HepG2 (cell line): ENCODE results near the gene TMEM187. TPM values are rescaled to one million over a fixed set of nuclear protein-coding genes. Genes with fewer than 3 reads are reported as not detected.

Experiments
- KLF15 ChIP-seq: sonication (generic); formaldehyde crosslinking; IDR thresholded peaks from 2 replicates; pipeline ENCODE4 v1.8.1; 2023; ENCODE audit warnings: borderline replicate concordance, mild to moderate bottlenecking, inconsistent platforms, missing genetic modification reagents, mixed read lengths
- MIER2 ChIP-seq: IDR thresholded peaks from 2 replicates; pipeline ENCODE4 v1.6.1; 2016; ENCODE audit warnings: missing biosample characterization, missing genetic modification reagents
- MZF1 ChIP-seq: sonication (generic); formaldehyde crosslinking; IDR thresholded peaks from 2 replicates; pipeline ENCODE4 v1.8.1; 2023; ENCODE audit warnings: mild to moderate bottlenecking, missing genetic modification reagents, borderline replicate concordance
- SNRNP70 ChIP-seq: fragments of 200-400 bp; formaldehyde crosslinking; IDR thresholded peaks from 2 replicates; pipeline ENCODE4 v1.6.1; 2017; ENCODE audit warnings: mild to moderate bottlenecking, low read depth, low read length, moderate library complexity
- TBX2 ChIP-seq: sonication (generic); formaldehyde crosslinking; IDR thresholded peaks from 2 replicates; pipeline ENCODE4 v1.5.0; 2020; ENCODE audit warnings: missing genetic modification reagents, mild to moderate bottlenecking, borderline replicate concordance
- TMF1 ChIP-seq: sonication (generic); formaldehyde crosslinking; IDR thresholded peaks from 2 replicates; pipeline ENCODE4 v1.8.1; 2022; ENCODE audit warnings: low read depth, missing genetic modification reagents
- YY1 ChIP-seq: IDR thresholded peaks from 2 replicates; pipeline ENCODE4 v1.6.1; 2011; ENCODE audit warnings: low read length, low read depth, moderate library complexity, mild to moderate bottlenecking; ENCODE audit not compliant: insufficient read depth, insufficient replicate concordance
- ZNF17 ChIP-seq: sonication (generic); formaldehyde crosslinking; IDR thresholded peaks from 2 replicates; pipeline ENCODE4 v1.5.0; 2020; ENCODE audit warnings: mild to moderate bottlenecking, missing genetic modification reagents
- ZNF501 ChIP-seq: sonication (generic); formaldehyde crosslinking; IDR thresholded peaks from 2 replicates; pipeline ENCODE4 v1.5.1; 2020; ENCODE audit warnings: mild to moderate bottlenecking, moderate library complexity, missing genetic modification reagents
- polyA plus RNA-seq, 8 experiments: library from polyadenylated mRNA; depleted of rRNA in 3 of 8; stranded (reverse) in 7 of 8; unstranded in 1 of 8; fragments of >200 nt; fragmentation: Illumina TruSeq in 4 of 8; extraction: Trizol in 4 of 8; gene quantifications; 2 replicates each; pipeline versions ENCODE4 v1.2.1 to v1.2.3, GENCODE V29; 2011 to 2016; ENCODE audit warnings: low read depth in 4 of 8, missing spikeins in 1 of 8, mixed read lengths in 1 of 8; ENCODE audit not compliant: insufficient read depth in 1 of 8
- total RNA-seq, 5 experiments: library from RNA; depleted of rRNA; stranded (reverse); fragments of >200 nt; fragmentation: Illumina TruSeq; extraction: Trizol; gene quantifications; 2 replicates each; pipeline ENCODE4 v1.2.3, GENCODE V29; 2016; ENCODE audit warnings: low read depth in 1 of 5
- TF ChIP-seq, protein P1 (sequence below): fragments of 450-650 bp; IDR thresholded peaks from 2 replicates; pipeline ENCODE4 v1.6.1; 2016
- TF ChIP-seq, protein P2 (sequence below): sonication (generic); formaldehyde crosslinking; IDR thresholded peaks from 2 replicates; pipeline ENCODE4 v1.9.0; 2021; ENCODE audit warnings: missing genetic modification reagents, mild to moderate bottlenecking, borderline replicate concordance
- TF ChIP-seq, protein P3 (sequence below): sonication (generic); formaldehyde crosslinking; IDR thresholded peaks from 2 replicates; pipeline ENCODE4 v1.9.0; 2022; ENCODE audit warnings: missing genetic modification reagents, mild to moderate bottlenecking, borderline replicate concordance
- TF ChIP-seq, protein P4 (sequence below): IDR thresholded peaks from 2 replicates; pipeline ENCODE4 v1.6.1; 2016; ENCODE audit warnings: missing biosample characterization, missing genetic modification reagents, low read depth
- TF ChIP-seq, protein P5 (sequence below): sonication (generic); formaldehyde crosslinking; IDR thresholded peaks from 2 replicates; pipeline ENCODE4 v1.4.0; 2020; ENCODE audit warnings: missing genetic modification reagents
- TF ChIP-seq, protein P6 (sequence below): sonication (generic); formaldehyde crosslinking; conservative IDR thresholded peaks from 2 replicates; pipeline ENCODE4 v1.4.0; 2020; ENCODE audit warnings: mild to moderate bottlenecking, missing genetic modification reagents, moderate library complexity

Gene TMEM187
- total and polyA plus RNA-seq, 2 of the 13 experiments (the other 11 are each of a cell fraction or from before 2014, with no cell fraction given) = 2.2 to 6.2 TPM

DNA sequence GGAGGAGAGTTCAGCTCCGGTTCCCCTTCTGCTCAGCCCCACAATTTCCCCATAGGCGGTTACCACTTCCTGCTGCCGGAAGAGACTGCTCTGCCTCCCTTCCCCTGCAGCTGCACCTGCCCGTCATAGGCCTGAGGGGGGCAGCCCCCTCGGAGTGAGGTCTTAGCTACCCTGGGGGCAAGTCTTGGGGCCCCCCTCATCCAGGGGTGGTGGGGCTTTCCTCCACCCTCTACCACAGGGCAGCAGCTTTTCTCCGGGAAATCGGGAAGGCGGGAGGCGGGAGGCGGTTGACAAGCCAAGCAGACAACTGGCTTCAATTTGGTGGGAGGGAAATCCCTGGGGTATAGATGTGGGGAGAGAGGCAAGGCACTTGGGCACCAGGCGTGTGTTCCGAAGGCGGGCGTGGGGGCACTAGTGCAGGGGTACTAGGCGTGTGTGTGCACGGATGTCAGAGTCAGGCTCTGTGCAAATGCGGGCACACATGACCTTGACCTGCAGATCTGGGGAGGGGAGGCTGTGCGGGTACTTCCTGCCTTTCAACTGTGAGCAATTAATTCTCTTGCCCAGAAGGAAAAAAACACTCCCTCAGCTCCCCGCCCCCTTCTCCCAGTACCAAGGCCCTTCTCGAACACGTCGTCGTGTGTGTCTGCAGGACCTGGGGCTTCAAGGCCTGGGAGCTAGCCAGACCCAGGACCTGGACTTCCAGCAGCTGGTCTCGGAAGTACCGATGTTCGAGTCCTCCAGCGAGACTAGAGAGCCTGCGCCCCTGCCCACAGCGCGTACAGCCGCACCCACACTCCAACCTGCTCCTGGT lies 45.5 kb upstream of the TMEM187 start (continued):
- TF ChIP-seq, protein P1, sequence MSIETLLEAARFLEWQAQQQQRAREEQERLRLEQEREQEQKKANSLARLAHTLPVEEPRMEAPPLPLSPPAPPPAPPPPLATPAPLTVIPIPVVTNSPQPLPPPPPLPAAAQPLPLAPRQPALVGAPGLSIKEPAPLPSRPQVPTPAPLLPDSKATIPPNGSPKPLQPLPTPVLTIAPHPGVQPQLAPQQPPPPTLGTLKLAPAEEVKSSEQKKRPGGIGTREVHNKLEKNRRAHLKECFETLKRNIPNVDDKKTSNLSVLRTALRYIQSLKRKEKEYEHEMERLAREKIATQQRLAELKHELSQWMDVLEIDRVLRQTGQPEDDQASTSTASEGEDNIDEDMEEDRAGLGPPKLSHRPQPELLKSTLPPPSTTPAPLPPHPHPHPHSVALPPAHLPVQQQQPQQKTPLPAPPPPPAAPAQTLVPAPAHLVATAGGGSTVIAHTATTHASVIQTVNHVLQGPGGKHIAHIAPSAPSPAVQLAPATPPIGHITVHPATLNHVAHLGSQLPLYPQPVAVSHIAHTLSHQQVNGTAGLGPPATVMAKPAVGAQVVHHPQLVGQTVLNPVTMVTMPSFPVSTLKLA = no peak
- TF ChIP-seq ZNF501 (CRISPR knock-in tag) (no peak), ZNF17 (CRISPR knock-in tag) (no peak), SNRNP70 (no peak), KLF15 (no peak), TBX2 (peak; percentile 61), TMF1 (no peak), MIER2 (no peak), MZF1 (CRISPR knock-in tag) (no peak), YY1 (no peak)
- TF ChIP-seq, protein P2, sequence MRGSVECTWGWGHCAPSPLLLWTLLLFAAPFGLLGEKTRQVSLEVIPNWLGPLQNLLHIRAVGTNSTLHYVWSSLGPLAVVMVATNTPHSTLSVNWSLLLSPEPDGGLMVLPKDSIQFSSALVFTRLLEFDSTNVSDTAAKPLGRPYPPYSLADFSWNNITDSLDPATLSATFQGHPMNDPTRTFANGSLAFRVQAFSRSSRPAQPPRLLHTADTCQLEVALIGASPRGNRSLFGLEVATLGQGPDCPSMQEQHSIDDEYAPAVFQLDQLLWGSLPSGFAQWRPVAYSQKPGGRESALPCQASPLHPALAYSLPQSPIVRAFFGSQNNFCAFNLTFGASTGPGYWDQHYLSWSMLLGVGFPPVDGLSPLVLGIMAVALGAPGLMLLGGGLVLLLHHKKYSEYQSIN = no peak
- TF ChIP-seq, protein P3, sequence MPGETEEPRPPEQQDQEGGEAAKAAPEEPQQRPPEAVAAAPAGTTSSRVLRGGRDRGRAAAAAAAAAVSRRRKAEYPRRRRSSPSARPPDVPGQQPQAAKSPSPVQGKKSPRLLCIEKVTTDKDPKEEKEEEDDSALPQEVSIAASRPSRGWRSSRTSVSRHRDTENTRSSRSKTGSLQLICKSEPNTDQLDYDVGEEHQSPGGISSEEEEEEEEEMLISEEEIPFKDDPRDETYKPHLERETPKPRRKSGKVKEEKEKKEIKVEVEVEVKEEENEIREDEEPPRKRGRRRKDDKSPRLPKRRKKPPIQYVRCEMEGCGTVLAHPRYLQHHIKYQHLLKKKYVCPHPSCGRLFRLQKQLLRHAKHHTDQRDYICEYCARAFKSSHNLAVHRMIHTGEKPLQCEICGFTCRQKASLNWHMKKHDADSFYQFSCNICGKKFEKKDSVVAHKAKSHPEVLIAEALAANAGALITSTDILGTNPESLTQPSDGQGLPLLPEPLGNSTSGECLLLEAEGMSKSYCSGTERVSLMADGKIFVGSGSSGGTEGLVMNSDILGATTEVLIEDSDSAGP (CRISPR knock-in tag) = peak; percentile 42; the same call in 1 of the 2 replicates
- TF ChIP-seq, protein P4, sequence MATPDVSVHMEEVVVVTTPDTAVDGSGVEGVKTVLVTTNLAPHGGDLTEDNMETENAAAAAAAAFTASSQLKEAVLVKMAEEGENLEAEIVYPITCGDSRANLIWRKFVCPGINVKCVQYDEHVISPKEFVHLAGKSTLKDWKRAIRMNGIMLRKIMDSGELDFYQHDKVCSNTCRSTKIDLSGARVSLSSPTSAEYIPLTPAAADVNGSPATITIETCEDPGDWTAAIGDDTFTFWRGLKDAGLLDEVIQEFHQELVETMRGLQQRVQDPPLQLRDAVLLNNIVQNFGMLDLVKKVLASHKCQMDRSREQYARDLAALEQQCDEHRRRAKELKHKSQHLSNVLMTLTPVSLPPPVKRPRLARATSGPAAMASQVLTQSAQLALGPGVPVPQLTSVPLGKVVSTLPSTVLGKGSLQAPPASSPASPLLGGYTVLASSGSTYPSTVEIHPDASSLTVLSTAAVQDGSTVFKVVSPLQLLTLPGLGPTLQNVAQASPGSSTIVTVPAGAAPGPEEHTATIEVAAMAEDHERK = no peak
- TF ChIP-seq, protein P5, sequence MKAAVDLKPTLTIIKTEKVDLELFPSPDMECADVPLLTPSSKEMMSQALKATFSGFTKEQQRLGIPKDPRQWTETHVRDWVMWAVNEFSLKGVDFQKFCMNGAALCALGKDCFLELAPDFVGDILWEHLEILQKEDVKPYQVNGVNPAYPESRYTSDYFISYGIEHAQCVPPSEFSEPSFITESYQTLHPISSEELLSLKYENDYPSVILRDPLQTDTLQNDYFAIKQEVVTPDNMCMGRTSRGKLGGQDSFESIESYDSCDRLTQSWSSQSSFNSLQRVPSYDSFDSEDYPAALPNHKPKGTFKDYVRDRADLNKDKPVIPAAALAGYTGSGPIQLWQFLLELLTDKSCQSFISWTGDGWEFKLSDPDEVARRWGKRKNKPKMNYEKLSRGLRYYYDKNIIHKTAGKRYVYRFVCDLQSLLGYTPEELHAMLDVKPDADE (CRISPR knock-in tag) = no peak
- TF ChIP-seq, protein P6, sequence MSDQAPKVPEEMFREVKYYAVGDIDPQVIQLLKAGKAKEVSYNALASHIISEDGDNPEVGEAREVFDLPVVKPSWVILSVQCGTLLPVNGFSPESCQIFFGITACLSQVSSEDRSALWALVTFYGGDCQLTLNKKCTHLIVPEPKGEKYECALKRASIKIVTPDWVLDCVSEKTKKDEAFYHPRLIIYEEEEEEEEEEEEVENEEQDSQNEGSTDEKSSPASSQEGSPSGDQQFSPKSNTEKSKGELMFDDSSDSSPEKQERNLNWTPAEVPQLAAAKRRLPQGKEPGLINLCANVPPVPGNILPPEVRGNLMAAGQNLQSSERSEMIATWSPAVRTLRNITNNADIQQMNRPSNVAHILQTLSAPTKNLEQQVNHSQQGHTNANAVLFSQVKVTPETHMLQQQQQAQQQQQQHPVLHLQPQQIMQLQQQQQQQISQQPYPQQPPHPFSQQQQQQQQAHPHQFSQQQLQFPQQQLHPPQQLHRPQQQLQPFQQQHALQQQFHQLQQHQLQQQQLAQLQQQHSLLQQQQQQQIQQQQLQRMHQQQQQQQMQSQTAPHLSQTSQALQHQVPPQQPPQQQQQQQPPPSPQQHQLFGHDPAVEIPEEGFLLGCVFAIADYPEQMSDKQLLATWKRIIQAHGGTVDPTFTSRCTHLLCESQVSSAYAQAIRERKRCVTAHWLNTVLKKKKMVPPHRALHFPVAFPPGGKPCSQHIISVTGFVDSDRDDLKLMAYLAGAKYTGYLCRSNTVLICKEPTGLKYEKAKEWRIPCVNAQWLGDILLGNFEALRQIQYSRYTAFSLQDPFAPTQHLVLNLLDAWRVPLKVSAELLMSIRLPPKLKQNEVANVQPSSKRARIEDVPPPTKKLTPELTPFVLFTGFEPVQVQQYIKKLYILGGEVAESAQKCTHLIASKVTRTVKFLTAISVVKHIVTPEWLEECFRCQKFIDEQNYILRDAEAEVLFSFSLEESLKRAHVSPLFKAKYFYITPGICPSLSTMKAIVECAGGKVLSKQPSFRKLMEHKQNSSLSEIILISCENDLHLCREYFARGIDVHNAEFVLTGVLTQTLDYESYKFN (CRISPR knock-in tag) = peak; percentile 61
